OCI-LY3 (cell line): Measurements from ENCODE around the gene VWA3A.

Source experiments
- EZH2phosphoT487 ChIP-seq: fragments of 200-600 bp; shearing (Covaris generic); IDR thresholded peaks from 2 replicates; pipeline ENCODE4 v1.6.1; 2018; ENCODE audit warnings: antibody characterized with exemption, mixed run types, low read depth
- TF ChIP-seq, protein P1 (sequence below): fragments of 200-600, 300-600 bp; sonication (generic); IDR thresholded peaks from 2 replicates; pipeline ENCODE4 v1.5.1; 2014; ENCODE audit warnings: antibody characterized with exemption, low read length, low read depth

DNA sequence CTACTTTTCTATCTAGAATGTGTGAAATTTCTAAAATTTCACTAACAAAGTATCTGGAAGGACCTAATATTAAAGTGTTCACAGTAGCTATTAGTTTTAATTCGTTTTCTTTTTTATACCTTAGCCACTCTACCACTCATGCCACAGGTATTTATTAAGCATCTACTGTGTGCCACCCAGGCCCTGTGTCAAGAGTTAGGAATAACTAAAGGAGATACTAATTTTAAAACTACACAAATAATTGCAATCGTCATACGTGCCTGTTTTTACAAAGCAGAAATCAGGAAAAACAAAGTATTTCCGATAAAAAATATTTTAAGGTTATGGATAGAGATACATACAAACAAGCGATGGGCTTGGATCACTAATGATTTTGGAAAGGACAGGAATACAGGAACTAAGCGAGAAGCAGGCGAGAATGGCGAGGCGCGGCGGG, 113.3 kb downstream of the VWA3A start:
- TF ChIP-seq, protein P1, sequence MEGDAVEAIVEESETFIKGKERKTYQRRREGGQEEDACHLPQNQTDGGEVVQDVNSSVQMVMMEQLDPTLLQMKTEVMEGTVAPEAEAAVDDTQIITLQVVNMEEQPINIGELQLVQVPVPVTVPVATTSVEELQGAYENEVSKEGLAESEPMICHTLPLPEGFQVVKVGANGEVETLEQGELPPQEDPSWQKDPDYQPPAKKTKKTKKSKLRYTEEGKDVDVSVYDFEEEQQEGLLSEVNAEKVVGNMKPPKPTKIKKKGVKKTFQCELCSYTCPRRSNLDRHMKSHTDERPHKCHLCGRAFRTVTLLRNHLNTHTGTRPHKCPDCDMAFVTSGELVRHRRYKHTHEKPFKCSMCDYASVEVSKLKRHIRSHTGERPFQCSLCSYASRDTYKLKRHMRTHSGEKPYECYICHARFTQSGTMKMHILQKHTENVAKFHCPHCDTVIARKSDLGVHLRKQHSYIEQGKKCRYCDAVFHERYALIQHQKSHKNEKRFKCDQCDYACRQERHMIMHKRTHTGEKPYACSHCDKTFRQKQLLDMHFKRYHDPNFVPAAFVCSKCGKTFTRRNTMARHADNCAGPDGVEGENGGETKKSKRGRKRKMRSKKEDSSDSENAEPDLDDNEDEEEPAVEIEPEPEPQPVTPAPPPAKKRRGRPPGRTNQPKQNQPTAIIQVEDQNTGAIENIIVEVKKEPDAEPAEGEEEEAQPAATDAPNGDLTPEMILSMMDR = no peak
- no peak for TF ChIP-seq EZH2phosphoT487
